GM10266 (cell line): ENCODE results near the gene KLF6.

ENCODE experiments used
- DNase-seq: peaks from one replicate; pipeline ENCODE4 v3.0.0; 2012; ENCODE audit errors: extremely low spot score
- TF ChIP-seq, protein P1 (sequence below): IDR thresholded peaks from 2 replicates; pipeline ENCODE4 v1.5.1; 2012; ENCODE audit warnings: mild to moderate bottlenecking, low read depth; ENCODE audit not compliant: control insufficient read depth, insufficient read depth; ENCODE audit errors: missing control alignments

The KLF6 gene

DNA sequence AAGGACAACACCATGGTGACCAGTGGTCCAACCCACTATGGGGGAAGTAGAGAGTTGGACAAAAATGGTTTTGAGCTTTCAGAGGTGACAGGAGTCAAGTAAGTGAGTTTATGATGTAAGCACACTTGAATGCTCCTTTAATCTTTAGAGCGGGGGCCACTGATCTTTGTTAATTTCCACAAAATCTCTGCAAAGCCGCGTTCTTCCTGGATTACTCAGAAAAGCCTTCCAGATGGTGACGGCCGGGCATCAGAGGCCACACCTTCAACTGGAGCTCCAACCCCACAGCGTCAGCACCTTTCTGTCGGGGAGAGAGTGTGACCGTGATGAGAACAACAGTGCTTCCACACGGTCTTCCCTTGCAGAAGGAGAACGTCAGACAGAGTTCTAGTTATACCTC is 35.2 kb upstream of the KLF6 start:
- no peak for DNase-seq
- TF ChIP-seq, protein P1, sequence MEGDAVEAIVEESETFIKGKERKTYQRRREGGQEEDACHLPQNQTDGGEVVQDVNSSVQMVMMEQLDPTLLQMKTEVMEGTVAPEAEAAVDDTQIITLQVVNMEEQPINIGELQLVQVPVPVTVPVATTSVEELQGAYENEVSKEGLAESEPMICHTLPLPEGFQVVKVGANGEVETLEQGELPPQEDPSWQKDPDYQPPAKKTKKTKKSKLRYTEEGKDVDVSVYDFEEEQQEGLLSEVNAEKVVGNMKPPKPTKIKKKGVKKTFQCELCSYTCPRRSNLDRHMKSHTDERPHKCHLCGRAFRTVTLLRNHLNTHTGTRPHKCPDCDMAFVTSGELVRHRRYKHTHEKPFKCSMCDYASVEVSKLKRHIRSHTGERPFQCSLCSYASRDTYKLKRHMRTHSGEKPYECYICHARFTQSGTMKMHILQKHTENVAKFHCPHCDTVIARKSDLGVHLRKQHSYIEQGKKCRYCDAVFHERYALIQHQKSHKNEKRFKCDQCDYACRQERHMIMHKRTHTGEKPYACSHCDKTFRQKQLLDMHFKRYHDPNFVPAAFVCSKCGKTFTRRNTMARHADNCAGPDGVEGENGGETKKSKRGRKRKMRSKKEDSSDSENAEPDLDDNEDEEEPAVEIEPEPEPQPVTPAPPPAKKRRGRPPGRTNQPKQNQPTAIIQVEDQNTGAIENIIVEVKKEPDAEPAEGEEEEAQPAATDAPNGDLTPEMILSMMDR: no peak

DNA sequence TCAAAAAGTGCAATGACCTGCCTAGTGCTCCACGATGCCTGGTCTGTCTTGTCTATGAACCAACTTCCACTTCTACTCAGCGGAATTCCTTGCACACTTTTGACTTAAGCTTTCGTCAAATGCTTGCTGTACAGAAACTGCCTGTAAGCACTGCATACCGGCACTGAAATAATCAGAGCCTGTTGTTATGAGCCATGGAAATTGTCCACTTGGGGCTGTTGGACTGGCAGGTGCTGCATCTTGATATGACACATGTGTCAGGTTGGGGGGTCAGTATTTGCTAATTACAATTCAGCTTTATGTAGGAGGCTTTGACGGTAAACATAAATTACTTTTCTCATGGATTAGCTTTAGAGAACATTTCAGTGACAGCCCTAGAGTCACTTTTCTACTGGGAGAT is 32.0 kb upstream of the KLF6 start:
- TF ChIP-seq, protein P1: no peak

DNA sequence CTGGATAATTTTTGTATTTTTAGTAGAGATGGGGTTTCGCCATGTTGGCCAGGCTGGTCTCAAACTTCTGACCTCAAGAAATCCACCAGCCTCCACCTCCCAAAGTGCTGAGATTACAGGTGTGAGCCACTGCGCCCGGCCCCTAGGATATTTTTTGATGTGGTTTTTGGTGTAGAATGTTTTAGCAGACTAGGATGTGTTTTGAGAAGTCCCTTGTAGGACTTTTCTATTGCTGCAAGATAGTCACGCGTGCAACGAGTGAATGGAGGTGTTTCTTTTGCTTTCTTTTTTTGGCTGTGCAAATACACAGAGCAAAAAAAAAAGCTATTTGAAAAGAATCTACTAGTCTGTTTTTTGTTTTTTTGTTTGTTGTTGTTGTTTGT is 29.8 kb upstream of the KLF6 start:
- DNase-seq: no peak
- TF ChIP-seq, protein P1: no peak

More for the DNA sequence above, 32.0 kb upstream of the KLF6 start:
- no peak for DNase-seq

DNA sequence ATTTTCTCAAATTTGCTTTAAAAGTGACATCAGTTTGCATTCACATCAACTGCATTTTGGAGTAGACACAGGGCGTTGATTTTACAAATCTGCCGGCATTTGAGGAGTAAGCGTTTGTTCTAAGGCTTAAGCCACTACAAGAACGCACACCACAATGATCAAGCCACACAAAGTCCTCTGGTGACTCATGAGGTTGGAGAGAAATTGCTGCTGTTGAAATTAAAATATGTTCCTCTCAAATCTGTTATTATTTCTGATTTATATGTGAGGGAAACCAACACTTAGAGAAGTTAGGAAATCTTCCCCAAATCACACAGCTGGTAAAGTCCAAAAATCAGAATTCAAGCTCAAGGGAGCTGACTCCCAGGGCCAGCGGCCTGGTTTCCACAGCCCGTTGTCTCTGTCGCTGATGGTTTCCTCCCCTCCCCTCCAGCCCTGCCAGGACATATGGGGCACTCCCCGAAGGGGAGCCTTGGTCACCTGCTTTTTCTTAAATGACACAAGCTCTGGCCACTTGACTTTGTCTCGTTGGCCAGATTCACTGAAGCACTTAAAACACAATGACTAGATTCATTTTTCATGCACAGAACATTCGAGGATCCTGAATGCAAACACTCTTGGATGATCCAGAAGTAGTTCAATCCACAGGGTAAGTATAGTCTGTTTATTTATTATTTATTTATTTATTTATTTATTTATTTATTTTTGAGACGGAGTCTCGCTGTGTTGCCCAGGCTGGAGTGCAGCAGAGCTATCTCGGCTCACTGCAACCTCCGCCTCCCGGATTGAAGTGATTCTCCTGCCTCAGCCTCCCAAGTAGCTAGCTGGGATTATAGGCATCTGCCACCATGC is 29.2 kb upstream of the KLF6 start:
- TF ChIP-seq, protein P1: no peak
- DNase-seq: no peak

DNA sequence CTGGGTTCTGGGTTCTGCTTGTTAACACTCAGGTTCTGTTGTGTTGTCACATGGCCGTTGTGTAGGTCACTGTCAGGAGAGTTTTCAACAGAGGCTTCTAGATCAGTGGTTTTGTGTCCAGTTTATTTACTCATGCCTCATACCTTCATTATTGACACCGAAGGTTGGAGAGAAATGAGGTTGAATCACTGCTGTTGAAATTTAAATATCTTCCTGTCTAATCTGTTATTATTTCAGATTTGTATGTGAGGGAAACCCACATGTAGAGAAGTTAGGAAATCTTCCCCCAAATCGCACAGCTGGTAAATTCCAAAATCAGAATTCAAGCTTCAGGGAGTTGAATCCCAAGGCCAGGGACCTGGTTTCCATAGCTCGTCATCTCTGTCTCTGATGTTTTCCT is 28.3 kb upstream of the KLF6 start:
- TF ChIP-seq, protein P1: no peak
- no peak for DNase-seq

DNA sequence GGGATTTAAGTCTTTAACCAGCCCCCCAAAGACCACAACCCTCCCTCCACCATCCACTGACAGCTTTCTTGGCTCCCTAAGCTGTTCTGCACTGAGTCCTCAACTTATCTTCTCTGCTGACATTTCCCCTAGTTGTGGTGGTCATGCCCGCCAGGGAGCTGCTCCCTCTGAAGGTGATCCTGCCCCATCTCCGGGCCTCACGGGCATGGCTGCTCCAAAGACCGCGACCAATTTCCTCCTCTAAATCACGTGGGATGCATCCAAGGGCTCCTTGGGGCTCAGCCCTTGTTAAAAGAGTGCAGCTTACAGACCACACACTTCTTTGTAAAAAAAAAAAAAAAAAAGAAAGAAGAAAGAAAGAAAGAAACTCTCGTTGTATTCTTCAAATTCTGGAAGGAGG is 27.1 kb upstream of the KLF6 start:
- TF ChIP-seq, protein P1: no peak
- DNase-seq: no peak

DNA sequence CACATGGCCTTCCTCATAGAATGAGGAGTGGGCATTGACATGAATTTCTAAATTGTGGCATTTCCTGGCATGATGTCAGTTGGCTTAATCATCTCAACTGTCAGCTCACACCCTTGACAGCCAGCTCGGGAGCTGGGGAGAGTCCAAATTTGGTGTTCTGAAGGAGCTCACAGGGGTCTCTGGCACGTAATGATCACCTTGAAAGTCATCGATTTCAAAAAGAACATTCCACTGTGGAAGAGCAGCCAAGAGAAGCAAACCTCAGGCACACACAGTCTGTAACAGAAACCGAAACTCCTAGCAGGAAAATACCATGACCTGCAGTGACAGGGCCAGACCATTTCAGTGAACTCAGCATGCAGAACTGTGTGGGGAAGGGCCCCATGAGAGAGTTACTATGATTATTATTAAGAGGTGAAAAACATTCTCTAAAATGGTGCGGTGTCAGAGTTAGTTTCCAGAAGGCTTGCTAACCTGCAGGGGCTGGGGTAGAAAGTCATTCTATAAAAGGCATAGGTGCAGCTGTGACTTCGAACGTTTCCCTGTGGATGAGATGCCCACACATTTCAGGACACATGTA is 26.4 kb upstream of the KLF6 start:
- DNase-seq: peak; percentile 61
- TF ChIP-seq, protein P1: no peak
